ENCODE measurements around the gene MAGOHB. TPM values are rescaled to one million over a fixed set of nuclear protein-coding genes. Genes with fewer than 3 reads are reported as not detected.
"Not testable (repeated sequence)": the region's sequence is repeated elsewhere in the genome, so short reads cannot be mapped to it uniquely, and the experiment has no call there.

MAGOHB gene
- 35.4 to 38.7 TPM (median 36.8 TPM) in 3 replicates for total RNA-seq

- peak; percentile 95 to 100 for DNase-seq (ENCODE audit: low spot score in 2 of 2, unreplicated experiment in 2 of 2)
- H3K27me3 Mint-ChIP-seq (ENCODE audit: low read depth), result peaks cover 3% of the 10 kb centered on the region
- no peaks in the 10 kb centered on the region for H3K9me3 Mint-ChIP-seq
- H3K4me3 Mint-ChIP-seq, result peak within 1 kb of the TSS; percentile 100
- H3K36me3 Mint-ChIP-seq, result peaks cover 9% of the 10 kb centered on the region
- H3K27ac Mint-ChIP-seq, result peak within 1 kb of the TSS; percentile 100
- TF ChIP-seq CTCF (IDR thresholded peaks at IDR 0.05; ENCODE audit: unreplicated experiment), result no peak
- H3K4me1 Mint-ChIP-seq, result peaks cover 26% of the 10 kb centered on the region
Measured at GRCh38 chr12:10613349-10614055, at the start of gene MAGOHB. TSS of gene MAGOHB (minus strand) at chr12:10613609. CDS start at chr12:10613532, 77 bp downstream.

GRCh38 chr12:10661338-10661737, 47.9 kb upstream of the MAGOHB start:
- DNase-seq (ENCODE audit: low spot score in 2 of 2, unreplicated experiment in 2 of 2), result no peak
- peaks cover 5% of the 10 kb centered on the region for H3K36me3 Mint-ChIP-seq
- TF ChIP-seq CTCF (IDR thresholded peaks at IDR 0.05; ENCODE audit: unreplicated experiment), result no peak
- H3K9me3 Mint-ChIP-seq, result peaks cover 23% of the 10 kb centered on the region
- no peak overlapping the region for H3K27ac Mint-ChIP-seq
- H3K27me3 Mint-ChIP-seq (ENCODE audit: low read depth), result no peaks in the 10 kb centered on the region
- H3K4me3 Mint-ChIP-seq, result no peak overlapping the region
- H3K4me1 Mint-ChIP-seq, result no peaks in the 10 kb centered on the region

GRCh38 chr12:10654003-10654402, 40.6 kb upstream of the MAGOHB start:
- no peak overlapping the region for H3K4me3 Mint-ChIP-seq
- no peak for TF ChIP-seq CTCF (IDR thresholded peaks at IDR 0.05; ENCODE audit: unreplicated experiment)
- peaks cover 5% of the 10 kb centered on the region for H3K4me1 Mint-ChIP-seq
- H3K27ac Mint-ChIP-seq, result no peak overlapping the region
- DNase-seq (ENCODE audit: low spot score in 2 of 2, unreplicated experiment in 2 of 2), result no peak
- no peaks in the 10 kb centered on the region for H3K27me3 Mint-ChIP-seq (ENCODE audit: low read depth)
- peaks cover 44% of the 10 kb centered on the region for H3K9me3 Mint-ChIP-seq
- H3K36me3 Mint-ChIP-seq, result peaks cover 5% of the 10 kb centered on the region

GRCh38 chr12:10652192-10652591, 38.8 kb upstream of the MAGOHB start:
- Mint-ChIP-seq H3K27ac (peak overlapping the region; percentile 7), H3K36me3 (peaks cover 4% of the 10 kb centered on the region), H3K9me3 (peaks cover 36% of the 10 kb centered on the region), H3K4me1 (peaks cover 5% of the 10 kb centered on the region), H3K27me3 (ENCODE audit: low read depth) (no peaks in the 10 kb centered on the region), H3K4me3 (no peak overlapping the region)
- DNase-seq (ENCODE audit: low spot score in 2 of 2, unreplicated experiment in 2 of 2), result no peak
- TF ChIP-seq CTCF (IDR thresholded peaks at IDR 0.05; ENCODE audit: unreplicated experiment), result no peak

- not testable (repeated sequence) for H3K4me3 Mint-ChIP-seq; H3K27me3 Mint-ChIP-seq (ENCODE audit: low read depth); DNase-seq (ENCODE audit: low spot score in 2 of 2, unreplicated experiment in 2 of 2); H3K27ac Mint-ChIP-seq; H3K4me1 Mint-ChIP-seq
- Mint-ChIP-seq H3K9me3 (peaks cover 31% of the 10 kb centered on the region), H3K36me3 (peaks cover 14% of the 10 kb centered on the region)
Measured at GRCh38 chr12:10646576-10646975, 33.2 kb upstream of the MAGOHB start.

- peaks cover 31% of the 10 kb centered on the region for H3K9me3 Mint-ChIP-seq
- no peak overlapping the region for H3K4me3 Mint-ChIP-seq
- H3K27me3 Mint-ChIP-seq (ENCODE audit: low read depth), result no peaks in the 10 kb centered on the region
- H3K4me1 Mint-ChIP-seq, result no peaks in the 10 kb centered on the region
- no peak overlapping the region for H3K27ac Mint-ChIP-seq
- peaks cover 14% of the 10 kb centered on the region for H3K36me3 Mint-ChIP-seq
- no peak for DNase-seq (ENCODE audit: low spot score in 2 of 2, unreplicated experiment in 2 of 2)
- no peak for TF ChIP-seq CTCF (IDR thresholded peaks at IDR 0.05; ENCODE audit: unreplicated experiment)
Measured at GRCh38 chr12:10645910-10646309, 32.5 kb upstream of the MAGOHB start.
